NK-92 (cell line): ENCODE data around the gene PPP6R2.

Source experiments
- DNase-seq: peaks from one replicate; lab custom pipeline; 2025; ENCODE audit not compliant: unreplicated experiment; lab: John Stamatoyannopoulos, UW

The PPP6R2 gene

GRCh38 chr22:50443801-50444625 lies 100.9 kb downstream of the PPP6R2 start:
- no peak for DNase-seq

DNA sequence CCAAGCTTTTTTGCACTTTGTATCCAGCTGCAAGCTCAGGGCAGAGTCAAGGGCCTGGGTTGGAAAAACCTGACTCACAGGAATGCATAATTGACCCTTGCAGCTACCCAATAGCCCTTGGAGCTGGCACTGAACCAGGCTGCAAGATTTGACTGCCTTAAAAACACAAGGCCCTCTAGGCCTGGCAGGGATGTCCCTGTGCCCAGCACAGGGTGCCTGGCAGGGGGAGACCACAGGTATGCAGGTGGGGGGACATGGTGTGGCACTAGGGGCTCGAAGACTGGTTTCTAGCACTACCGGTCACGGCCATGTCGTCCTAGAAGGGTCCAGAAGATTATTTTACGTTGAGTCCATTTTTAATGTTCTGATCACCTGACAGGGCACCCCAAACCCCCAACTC lies 101.5 kb downstream of the PPP6R2 start:
- no peak for DNase-seq

DNA sequence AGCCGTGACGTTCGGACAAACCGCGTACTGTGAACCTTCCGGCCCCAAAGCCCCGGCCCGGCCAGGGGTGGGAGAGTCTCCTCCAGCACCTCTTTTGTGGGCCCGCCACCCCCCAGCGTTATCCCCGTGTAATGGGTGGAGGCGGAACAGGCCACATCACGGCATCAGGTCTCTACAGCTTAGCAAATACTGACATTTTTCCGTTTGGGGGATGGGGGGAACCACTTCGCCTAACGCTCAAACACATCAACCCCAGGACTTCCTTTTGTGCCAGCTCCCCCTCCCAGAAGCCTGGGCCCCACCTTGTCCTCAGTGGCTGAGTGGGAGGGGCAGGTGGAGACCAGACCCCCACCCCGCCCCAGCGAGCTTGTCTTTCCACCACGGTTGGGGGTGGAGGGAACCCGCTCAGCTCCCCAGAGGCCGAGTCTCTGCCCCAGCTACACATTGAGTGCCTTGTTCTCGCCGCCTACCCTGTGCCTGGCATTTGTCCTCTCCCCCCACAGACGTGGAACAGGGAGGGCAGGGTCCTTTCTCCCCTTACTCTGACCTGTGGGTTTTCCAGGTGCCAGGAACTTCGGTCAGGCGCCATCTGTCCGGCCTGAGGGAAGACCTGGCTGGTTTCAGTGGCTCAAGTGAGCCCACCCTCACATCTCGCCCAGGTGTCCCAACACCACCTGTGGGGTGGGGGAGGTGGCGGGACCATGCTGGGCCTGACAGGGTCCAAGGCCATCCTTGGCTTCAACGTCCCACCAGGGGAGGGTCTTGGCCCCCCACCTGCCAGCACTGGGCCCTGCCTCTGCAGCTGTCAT lies 102.1 kb downstream of the PPP6R2 start:
- DNase-seq = no peak

- no peak for DNase-seq
Measured at GRCh38 chr22:50445880-50446707, 103.0 kb downstream of the PPP6R2 start.

DNA sequence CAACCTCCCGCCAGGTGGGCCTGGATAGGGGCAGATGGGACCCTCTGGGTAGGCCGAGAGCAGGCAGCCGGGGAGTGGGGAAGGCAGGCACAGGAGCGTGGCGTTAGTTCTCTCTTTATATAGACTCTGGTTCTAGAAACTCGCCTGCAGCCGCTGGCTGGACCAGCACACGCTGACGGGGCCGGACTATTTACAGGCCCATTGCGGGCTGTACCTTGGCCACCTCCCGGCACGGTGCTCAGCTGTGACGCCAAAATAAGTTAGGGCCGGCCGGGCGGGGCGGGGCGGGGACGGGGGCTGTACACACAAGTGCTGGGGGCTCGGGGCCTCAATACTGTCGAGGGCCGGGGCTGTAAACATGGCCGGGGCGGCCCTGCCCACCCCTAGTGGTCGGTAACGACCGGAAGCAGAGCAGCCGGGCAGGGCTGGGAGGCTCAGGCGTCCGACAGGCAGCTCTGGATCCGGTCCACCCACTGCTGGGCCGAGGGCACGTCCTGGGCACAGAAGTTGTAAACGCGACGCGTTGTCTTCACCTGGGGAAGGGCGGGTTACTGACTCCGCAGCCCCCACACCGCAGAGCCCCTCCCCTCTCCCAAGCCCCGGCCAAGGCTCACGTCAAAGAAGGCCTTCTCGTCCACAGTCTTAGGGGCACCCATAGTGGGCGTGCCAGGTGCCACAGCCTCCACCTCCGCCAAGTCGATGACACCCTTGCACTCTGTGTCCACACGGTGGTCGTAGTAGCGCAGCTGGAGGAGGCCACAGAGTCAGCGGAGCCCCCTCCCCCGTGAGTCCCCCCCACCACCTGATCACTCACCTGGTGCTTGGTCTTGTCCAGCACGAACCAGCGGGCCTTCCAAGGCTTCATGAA lies 103.8 kb downstream of the PPP6R2 start:
- no peak for DNase-seq

DNA sequence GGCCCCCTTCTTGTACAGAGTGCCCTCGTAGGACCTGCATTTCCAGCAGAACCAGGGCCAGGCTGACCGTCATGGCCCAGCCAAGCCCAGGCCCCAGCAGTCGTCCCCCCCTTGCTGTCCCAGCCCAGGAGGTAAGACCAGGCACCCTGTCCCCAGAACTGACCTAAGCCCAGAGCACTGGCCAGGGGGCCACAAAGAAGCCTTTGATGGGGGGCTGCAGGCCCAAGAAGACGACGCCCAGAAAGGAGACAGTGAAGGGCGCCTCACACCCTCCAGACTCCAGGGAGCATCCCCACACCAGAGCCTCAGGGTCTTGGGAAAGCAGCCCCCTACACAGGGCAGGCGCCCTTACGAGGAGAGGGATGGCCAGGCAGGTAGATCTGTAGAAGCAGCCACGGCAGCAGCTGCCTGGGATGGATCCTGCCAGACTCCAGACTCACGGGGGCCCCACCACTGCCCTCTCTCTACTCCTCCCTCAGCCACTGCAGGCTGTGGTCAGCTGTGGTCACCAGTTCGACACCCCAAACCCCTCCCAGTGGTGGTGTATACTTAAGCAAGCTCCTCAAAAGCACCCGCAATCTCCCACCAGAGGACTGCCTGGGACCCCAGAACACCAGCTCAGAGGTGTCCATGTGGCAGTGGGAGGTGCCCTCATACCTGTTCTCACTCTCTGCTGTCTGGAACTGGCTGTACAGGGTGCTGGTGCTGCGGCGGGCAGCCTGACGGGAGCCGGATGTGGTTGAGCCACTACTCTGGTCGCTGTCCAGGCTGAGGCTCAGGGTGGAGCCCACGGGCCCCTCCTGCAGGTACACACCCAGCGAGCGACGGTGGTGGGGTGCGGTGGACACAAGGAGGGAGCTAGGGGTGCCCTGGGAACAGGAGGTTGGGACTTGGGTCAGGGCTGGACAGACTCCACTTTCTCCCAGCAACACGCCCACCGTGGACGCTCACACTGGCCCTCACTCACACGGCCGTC lies 104.7 kb downstream of the PPP6R2 start:
- DNase-seq = no peak

DNA sequence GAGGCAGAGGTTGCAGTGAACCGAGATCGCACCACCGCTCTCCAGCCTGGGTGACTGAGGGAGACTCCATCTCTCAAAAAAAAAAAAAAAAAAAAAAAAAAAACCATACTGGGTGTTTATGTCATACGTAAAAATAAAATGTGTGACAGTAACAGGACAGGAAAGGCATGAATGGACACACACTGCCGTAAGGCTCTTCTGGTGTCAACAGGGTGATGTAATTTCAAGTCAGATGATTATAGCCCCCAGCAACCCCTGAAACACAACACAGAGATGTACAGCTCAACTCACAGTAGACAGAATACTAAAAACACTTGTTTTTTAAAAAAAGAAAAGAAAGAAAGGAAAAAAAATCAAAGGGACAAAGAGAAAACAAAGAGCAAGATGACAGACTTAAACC lies 109.5 kb downstream of the PPP6R2 start:
- DNase-seq = no peak

DNA sequence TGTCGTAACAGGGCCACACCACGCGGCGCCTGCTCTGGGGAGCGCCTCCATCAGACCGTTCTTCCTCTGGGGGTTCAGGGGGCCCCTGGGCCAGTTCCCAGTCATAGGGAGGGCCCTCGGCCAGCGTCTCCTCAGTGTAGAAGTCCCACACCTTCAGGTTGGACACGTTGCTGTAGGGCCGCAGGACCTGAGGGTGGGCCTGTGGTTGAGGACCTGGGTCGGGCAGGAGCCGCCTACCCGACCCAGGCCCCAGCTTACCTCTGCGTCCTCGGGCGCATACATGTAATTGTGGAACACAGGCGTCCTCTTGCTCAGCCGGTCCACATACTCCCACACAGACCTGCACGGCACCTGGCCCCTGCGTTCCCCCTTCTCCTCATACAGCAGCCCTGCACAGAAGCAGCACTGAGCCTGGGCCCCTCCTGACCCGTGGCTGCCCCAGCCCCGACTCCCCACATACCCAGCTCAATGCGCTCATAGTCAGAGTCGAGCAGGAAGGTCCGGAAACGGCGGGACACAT lies 111.5 kb downstream of the PPP6R2 start:
- no peak for DNase-seq

DNA sequence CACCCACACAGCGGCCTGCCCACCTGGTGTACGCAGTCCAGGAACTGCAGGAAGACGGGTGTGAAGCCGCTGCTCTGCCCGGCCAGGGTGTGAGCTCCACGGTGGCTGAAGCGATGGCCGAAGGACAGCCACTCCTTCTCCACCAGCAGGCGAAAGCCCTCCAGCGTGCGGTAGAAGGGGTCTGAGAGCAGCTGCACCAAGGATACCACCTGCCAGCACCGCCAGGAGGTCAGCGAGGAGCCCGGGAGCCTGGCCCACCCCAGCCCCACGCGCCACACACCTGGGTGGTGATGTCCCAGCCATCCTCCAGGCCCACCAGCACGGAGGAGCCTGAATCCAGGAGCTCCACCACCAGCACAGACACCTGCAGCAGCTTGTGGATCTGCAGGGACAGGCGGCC lies 112.1 kb downstream of the PPP6R2 start:
- no peak for DNase-seq

DNA sequence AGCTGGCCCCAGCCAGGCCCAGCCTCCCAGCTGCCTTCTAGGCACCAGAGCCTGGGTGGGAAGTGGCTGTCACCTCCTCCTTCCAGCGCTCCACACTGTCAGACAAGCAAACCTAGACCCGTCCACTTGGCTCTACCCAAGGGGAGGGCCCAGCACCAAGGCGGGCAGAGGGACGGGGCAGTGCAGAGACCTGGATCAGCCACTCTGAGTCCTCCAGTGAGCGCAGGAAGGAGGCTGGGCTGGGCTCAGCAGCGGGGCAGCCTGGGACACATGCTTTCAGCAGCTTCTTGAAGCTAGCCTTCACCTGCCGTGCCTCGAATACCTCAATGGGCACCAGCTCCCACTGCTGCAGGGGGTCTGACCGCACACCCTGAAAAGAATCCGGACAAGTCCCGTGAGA lies 112.9 kb downstream of the PPP6R2 start:
- DNase-seq = no peak

DNA sequence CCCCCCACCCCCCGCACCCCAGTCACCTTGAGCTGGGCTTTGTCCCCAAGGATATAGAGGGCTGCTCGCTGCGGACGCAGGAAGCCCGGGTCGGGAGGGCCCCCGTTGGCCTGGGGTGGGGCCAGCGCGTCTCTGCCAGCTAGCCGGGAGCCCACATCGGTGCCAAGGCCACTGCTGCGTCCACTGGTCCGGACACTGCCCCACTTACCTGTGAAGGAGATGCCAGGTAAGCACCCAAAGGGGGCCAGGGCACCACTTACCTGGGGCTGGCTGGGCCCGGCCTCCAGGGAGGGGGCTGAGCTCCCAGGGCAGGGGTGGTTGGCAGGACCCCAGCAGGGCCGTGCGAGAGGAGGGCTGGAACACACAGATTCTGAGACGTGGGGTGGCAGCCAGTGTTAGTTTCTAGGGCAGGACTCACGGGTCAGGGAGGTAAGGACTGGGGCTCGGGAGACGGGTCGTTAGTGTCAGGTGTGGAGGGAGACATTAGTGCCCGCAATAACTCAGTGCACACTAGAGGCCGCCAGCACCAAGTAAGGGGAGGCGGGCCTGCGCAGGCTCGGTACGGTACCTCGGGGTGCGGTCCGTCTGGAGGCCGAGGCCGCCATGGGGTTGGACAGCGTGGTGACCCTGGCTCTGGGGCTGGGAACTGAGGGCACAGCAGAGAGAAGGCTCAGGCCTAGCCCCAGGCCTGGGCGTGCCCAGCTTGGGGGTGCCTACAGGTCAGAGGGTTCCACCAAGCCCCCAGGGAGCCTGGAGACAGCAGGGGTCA lies 113.5 kb downstream of the PPP6R2 start:
- DNase-seq = no peak

DNA sequence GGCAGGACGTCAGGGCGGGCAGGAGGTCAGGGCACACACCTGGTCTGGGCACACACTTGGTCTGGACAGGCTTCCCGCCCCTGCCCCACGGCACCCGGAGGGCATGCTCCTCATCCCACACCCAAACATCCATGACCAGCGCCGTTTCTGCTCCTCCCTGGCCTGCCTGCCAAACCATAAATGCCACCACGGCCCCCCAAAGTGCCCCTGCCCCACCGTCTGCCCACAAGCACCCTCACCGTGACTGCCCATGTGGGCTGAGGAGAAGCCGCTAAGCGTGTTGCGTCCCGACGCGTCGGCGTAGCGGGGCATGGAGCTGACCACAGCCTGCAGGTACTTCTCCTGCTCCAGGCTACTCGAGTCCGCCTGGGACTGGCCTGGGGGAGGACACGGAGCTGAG lies 115.9 kb downstream of the PPP6R2 start:
- DNase-seq = no peak

DNA sequence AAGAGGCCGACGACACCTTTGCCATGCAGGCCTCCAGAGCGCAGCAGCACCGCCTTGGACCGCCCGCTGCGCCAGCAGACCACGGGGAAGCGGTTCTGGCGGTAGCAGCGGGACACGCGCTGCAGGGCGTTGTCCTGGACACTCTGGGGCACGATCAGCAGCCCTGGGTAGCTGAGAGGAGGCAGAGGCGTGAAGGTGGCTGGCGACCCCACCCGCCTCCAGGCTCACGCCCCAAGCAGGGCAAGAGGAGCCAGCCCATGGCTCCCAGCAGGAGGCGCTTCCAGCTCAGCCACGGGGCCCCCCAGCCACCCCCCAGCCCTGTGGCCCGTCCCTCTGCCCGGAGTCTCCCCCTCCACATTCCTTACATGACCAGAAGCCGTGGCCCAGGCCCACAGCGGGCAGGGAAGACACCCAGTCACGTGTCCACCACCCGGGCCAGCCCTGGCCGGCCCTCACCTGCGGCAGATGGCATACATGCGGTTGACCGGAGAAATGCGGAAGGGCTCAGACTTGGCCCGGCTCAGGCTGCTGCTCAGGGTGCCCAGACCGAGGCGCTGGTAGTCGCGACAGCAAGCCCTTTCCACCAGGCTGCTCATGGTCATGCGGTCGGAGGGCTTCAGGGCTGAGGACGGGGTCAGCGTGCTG lies 116.5 kb downstream of the PPP6R2 start:
- no peak for DNase-seq

DNA sequence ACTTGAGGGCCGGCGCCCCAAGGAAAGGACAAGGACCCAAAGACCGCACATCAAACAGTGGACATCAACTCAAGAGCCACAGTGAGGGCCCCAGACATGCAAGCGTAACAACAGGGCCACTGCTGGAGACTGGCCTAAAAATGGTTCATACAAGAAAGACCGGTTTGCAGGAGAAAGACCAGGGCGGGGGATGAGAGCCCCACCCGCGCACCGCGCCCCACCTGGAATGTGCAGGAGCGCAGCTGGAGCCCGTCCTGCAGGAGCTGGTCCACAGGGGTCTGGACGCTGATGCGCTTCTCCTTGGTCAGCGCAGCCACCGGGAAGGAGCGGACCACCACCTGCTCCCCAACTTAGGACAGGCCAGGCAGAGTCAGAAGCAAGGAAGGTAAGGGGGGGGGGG lies 117.8 kb downstream of the PPP6R2 start:
- no peak for DNase-seq

GRCh38 chr22:50461536-50461935 lies 118.4 kb downstream of the PPP6R2 start:
- no peak for DNase-seq

GRCh38 chr22:50461979-50462540 lies 118.9 kb downstream of the PPP6R2 start:
- DNase-seq = no peak

GRCh38 chr22:50463188-50463900 lies 120.2 kb downstream of the PPP6R2 start:
- DNase-seq = no peak
